GM19397 (cell line): Measurements from ENCODE around the gene PBX1.

Experiments
- ATAC-seq: cut with Tn5 transposase; IDR thresholded peaks from one replicate; pipeline ENCODE4 v1.9.1; 2021; ENCODE audit warnings: mild to moderate bottlenecking, moderate library complexity; ENCODE audit not compliant: unreplicated experiment

The PBX1 gene

DNA sequence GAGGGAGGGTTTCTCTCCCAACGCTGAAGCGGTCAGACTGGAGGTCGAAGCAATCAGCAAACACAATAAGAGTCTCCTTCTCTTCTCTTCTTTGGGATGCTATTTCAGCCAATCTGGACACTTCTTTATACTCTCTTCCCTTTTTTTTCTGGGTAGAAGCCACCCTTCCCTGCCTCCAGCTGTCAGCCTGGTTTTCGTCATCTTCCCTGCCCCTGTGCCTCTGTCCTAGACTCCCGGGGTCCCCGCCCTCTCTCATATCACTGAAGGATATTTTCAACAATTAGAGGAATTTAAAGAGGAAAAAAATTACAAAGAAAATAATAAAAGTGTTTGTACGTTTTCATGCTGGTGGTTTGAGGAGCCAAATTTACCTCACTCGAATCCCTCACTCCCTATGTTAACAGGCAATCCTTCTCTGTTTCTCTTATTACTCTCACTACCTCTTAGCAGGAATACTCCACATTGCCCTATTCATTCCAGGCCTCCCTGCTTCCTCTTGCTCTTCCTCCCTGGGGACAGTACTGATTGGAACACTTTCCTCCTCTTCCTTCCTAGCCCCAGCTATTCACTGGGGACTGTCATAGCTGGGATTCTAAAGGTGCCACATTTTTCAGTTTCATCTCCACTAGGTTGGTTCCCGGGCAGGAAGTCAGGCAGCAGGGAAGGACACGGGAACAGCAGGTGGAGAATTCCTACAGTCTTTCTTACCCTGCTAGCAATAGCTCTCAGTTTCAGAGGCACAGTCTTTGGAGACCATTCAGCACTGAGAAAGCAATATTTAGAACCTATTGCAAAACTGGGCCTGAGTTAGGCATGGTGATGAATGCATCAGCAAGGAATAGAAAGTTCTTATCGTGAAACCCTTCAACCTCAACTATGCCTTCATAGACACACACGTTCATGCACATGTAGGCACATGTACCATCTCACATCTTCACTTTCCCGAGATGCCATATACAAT is 288.0 kb downstream of the PBX1 start:
- no peak for ATAC-seq

DNA sequence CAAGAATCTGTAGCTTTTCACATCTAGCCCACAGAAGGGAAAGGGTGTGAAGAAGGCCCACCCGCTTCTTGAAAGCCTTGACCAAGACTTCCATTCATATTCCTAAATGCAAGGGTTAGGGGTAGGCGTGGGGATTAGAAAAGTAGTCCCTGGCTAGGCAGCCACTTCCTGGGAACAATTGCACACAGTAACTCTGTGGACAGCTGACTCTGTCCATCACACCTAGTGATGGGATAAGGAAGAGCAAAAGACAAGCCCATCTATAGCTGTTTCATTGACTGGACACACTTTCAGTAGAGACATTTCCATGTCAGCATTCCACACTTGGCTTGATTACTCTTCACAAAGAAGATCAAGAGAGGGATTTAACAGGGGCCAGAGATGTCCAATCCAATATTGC is 294.2 kb downstream of the PBX1 start:
- no peak for ATAC-seq

DNA sequence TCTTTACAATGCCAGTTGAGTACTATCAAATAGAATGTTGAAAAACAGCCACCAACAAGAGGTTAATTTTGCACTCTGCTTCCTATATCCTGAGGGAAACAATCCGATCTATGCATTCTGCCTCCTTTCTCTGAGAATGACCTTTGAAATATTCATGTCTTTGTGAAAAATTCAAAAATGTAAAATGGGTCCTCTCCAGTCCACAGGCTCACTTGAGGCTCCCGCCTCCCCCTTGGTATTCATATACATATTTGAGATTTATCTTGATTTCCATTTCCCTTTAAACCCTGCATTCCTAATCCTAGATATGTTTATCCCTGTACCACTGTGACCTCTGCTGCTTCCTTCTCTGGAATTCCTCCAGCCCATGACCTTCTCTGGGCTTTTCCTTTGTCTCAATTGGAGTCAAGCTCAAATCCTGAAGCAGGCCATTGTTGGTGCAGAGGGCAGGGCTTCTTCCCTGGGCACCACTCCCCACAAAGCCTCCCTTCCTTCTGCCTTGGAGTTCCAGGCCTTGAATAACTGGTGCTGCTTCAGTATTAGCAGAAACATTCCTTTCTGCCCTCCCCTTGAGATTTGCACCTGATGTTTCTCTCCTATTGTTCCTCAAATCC is 296.8 kb downstream of the PBX1 start:
- no peak for ATAC-seq

DNA sequence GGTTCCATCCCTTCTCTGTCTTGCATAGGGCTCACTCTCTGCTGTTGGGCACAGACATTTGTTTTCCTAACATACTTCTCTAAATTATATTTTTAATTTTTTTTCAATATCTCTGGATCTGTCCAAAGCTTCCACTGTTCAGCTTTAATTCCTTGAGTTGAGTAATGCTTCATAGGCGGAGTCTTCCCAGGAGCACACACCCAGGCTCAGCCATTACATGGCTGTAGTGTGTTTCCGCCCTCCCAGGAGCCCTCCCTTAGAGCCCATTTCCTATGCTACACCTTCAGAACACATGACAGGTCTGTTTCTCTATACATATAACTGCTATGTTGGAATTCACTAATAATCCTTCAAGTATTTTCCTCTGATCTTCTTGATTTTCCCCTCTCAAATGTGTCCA is 297.4 kb downstream of the PBX1 start:
- ATAC-seq, result no peak

DNA sequence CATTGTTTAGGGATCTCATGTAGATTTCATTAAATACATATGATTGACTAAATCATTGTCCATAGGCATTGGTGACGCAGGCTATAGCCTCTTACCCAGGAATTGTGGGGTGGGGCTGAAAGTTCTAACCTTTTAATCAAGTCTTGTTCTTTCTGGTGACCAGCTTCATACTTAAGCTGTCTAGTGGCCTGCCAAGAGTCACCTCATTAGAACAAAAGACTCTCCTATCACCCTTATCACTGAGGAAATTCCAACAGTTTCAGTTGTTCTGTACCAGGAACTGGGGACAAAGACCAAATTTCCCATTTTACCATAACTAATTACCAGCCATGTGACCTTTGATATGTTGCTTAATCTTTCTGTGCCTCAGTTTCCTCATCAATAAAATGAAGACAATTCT is 298.5 kb downstream of the PBX1 start:
- ATAC-seq, result no peak

DNA sequence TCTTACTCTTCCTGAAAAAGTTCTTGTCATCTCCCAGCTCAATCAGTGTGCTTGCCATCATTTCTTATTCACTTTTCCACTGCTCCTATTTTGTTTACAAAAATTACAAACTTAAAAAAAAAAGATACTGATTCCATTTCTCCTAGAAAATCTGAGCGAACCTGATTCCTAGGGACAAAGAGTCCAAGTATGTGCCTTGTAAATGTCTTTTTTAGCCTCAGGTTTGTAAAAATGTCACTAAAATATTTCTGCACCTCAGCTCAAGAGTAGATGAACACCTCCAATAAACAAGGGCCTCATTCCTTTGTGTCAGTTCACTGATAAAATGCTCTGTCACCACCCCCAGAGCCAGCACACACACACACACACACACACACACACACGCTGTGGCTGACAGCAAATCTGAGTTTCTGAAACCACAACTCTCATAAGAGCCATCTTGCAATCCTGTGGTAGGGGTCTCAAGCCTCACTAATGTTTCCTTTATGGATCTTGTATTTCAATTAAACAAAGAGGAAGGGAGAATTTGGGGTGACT is 299.2 kb downstream of the PBX1 start:
- ATAC-seq, result no peak

DNA sequence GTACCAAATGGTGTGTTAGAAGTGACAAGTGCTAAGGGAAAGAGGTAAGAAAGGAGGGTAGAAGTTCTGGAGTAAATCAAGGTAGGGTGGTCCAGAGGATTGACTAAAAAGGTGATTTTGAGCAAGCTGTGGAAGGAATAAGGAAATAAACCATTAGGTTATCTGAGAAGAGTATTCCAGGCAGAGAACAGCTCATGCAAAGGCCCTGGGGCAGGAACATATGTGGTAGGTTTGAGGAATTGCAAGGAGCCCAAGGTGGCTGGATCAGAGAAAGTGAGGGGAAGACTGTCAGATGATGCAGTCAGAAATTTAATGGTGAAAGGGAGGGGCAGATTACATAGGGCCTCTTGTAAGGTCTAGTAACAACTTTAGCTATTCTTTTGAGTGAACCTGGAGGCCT is 302.6 kb downstream of the PBX1 start:
- no peak for ATAC-seq

DNA sequence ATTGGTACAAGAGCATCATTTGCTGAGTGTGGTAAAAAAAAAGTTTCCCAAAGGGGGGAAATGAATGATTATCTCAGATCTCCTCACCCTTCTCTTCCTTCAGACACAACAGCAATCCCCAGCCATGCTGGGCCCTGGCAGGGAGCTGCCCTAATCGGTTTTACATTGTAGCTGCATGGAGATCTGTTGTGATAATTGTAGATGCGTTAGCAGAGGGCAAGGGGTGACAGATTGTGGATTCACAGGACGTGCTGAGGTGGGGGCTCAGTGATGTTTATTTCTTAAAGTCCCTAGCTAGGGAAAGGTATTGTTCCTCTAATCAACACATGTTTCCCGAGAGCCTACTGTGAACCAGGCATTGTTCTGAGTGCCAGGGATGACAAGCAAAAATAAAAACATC is 304.1 kb downstream of the PBX1 start:
- ATAC-seq, result no peak

DNA sequence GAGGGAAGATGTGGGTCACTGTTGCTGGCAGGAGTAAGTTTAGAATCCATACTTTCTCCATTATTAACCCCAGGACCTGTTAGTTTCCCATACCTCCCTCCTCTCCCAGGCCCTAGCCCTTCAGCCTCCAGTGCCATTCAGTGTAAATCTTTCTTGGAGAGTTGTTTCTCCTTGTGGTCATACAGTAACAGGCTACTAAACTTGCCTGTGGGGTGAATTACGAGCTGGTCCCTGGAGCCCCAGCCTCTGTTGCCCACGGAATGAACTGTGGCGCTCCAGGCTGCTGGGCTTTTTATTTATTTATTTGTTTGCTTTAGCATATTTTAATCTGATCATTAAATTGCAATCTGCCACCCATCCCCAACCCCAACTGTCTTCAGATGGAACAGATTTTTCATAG is 305.2 kb downstream of the PBX1 start:
- ATAC-seq, result no peak

DNA sequence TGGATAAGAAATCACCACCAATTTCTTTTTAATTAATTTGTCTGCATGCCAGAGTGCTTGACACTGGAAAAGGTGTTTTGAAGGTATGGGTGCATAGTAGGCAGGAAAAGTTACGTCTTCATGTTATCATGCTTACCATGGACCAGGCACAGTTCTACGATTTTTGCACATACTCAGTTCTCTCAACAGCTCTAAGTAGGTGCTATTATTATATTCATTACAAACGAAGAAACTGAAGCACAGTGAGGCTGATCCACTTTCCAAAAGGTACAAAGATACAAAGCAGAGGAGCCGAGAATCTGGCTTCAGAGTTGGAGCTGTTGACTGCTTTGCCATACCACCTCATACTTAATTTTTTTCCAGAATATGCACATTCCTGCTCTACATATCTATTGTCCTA is 306.4 kb downstream of the PBX1 start:
- no peak for ATAC-seq

DNA sequence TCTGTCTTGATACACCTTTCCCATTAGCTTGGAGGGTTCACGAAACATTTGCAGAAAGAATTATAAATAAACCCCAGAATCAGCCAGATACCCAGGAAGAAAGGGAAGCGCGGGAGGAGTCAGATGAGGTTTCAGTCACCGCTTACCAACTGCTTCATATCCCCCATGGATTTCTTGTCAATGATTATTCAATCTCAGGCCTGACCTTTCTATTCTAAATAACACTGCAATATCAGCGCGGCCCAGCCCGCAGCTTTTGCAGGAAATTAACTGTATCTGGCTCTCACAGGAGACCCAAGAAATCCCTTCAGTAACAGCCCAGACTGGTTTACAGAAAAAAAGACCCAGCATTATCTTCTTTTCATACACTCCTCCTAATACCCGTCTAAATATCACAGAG is 308.6 kb downstream of the PBX1 start:
- no peak for ATAC-seq

DNA sequence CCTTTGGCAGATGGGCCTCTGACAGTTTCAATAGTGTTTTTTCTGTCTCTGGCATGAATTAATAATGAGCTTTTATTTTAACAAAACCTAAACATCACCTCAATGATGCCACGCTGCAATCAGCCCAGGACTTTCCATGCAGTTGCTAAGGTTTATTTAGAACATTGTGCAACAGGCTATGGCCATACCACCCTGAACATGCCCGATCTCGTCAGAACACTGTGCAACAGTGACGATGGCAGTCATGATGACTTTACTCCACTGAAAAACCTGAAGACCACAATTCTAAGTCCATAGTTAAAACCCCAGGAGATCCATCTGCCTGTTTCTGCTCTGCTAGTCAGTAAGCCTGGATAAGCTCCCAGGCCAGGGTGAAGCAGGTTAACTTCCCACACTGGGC is 310.0 kb downstream of the PBX1 start:
- no peak for ATAC-seq

DNA sequence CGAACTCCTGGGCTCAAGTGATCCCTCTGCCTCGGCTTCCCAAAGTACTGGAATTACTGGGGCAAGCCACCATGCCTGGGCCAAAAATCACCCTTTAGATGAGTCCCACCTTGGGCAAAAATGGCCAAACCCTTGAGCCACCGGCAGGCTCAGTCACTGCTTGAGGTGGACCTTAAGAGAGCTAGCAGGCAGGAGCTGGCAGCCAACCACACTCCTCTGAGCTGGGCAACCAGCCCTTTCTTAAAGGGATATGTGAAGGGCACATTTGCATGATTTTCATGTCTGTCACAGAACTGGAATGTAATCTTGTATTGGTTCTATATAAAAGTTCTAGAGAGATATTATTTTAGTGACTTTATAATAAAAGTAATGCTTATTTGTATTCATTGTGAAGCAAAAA is 316.5 kb downstream of the PBX1 start:
- no peak for ATAC-seq

DNA sequence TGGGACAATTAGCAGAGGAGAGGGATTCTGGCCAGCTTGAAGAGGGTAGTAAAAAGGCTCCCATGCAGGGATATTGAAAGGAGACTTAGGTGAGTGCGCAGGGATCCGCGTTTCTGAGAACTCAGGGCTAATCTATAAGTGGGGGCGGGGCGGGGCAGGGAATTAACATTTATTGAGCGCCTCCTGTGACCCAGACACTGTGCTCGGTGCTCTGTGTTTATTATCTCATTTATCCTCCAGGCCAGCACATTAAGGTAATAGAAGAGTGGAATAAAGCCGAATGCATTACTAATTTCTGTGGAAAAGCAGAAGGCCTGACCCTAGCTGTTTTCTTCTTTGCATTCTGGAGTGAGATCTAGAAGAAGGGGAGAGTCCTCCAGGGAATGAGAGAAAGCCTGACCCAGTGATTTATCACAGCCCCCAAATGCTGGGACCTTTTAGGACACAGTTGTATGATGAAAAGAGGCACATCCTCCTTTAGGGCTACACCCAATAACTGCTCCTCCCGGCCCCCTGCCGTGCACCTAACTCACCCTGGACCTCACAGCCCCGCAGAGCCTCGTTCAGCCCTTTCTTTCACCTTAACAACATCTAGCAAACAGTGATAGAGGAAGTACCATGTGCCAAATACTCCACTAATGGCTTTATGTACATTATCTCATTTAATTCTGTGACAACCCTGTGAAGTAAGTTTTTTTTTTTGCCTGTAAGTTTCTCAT is 317.6 kb downstream of the PBX1 start:
- no peak for ATAC-seq

DNA sequence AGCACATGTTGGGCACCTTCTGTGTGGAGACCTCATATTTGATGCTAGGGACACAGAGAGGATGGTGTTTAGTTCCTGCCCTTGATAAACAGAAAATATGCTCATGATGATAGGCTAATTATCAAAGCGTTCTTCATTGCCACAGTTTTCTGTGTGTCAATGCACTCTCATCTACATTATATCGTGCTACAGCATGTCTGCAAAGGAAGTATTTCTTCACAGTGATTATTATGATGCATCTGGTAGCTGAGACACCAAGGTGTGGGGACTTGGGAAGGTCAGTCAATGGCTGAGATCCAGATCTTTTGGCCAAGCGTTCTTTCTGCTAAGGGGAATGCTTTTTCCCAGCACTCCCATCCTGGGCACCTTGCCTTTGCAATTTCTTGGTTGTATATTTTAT is 321.2 kb downstream of the PBX1 start:
- no peak for ATAC-seq

DNA sequence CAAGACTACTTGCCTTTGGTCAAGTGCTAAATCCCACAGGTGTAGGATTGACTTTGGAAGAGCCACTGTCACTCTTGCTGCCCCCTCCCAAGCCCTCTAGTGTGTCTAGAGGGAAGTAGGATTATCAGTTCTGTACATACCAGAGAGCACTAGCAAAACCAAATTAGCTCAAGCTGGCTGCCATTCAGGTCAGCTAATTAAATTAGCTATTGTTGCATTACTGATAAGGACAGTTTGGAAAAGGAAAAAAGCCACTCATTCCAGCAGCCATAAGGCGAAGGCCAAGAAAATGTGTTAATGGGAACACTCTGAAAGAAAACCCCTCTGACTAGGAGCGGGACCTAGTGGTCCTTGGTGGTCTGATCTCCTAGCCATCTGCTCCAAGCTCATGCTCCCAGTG is 321.7 kb downstream of the PBX1 start:
- no peak for ATAC-seq

DNA sequence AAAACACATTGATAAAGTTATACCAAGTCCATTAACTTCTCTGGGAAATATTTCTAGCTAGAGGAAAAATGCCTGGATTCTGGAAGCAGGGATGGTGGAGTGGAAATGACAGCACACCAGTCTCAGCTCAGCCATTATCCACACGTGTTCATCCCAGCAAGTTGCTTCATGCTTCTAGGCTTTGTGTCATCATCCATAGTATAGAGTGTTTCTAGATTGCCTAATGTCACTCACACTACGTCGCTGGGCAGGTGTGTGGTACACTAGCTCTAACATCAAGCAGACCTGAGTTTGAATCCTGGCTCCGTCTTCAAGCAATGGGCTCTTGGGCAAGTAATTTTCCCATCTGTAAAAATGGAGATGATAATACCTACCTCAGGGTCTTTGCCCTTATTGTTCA is 326.3 kb downstream of the PBX1 start:
- no peak for ATAC-seq

DNA sequence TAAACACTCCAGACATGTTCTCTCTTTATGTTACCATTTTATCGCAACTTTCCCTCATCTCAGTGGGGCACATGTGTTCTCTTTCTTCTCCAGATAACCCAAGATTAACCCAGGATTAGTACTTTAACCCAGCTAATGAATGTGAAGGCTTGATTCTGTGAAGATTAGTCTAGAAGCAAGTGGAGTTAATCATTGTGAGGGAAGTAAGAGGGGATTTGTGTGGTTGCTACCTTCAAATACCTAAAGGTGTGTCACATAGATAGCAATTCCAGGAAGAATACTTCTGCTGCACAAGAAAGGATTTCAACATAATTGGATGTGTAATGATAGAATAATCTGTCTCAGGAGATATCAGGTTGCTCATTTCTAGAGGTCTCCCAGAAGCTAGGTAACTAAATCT is 327.1 kb downstream of the PBX1 start:
- no peak for ATAC-seq

DNA sequence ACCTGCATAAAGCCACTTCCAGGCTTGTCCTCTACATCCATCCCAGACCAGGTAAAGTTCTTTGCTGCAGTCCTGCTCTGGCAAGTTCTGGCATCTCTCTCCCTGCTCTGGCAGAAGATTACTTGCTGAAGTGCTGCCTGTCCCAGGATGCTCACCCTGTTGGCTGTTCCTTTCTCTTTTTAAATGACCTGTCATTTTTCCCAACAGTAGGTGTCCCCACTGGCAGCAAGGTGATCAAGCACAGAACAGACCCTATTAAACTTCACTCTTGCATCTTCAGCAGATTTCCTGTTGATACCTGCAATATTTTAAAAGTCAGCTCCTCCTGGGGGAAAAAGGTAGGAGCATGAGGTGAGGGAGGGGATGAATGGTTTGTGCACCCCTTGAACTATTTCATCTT is 332.6 kb downstream of the PBX1 start:
- ATAC-seq, result no peak

DNA sequence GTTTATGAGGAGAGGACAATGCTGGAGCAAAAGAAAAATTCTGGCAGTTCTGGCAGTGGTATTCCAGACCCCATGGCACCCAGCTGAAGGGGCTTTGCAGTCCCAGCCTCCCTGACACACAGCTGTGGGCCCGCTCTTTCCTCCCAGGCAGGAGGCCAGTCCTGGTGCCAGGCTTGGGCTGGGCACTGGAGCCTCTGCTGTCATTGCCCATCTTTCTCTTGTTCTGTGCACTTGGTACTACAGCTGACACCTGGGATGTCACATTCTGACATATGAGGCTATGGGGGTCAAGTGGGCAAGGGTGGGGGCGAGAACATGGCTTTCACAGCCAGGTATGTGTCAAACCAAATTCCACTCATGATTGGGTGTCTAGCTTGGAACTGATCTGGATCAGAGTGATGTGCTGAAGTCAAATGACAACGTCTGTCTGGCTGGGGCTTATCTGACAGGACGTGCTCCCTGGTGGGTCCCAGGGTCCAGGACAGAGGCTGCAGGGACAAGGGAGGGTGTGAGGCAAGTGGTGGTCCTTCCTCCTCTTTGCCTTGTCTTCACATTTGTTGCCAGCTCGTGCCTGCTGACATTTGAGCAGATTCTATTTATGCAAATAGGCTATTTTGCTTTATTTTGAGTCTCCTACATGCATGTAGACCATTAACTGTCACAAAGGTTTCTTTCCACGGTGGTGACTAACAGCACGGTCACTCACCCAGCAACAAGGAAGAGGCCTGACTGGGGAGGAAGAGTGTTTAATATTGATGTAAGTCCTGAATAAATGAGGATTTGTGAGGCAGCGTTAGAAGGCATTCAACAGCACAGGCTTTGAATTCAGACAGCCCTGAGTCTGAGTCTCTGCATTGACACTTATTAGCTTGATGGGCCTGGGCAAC is 336.3 kb downstream of the PBX1 start:
- no peak for ATAC-seq

DNA sequence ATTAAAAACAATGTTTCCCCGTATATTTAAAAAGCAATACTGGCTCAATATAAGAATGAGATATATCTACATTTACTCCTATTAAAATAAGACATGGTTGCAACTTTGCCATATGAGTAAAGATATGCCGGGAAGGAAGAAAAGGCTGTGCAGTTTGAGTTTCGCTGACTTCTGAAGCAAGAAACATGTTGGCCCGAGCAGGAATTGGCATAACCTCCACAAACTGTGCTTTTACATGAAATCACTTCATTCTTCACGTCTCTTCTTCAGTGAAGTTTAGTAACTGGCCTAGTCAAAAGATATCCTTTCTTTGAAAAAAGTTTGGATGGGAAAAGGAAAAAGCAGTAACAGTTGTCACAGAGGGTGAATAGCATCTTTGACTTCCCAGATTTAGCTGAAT is 342.0 kb downstream of the PBX1 start:
- no peak for ATAC-seq
